Naive thymus-derived CD4-positive, alpha-beta T cell (primary cell): ENCODE data around the gene SOX6. TPM values are rescaled to one million over a fixed set of nuclear protein-coding genes. Genes with fewer than 3 reads are reported as not detected.
"Not testable (repeated sequence)": the region's sequence is repeated elsewhere in the genome, so short reads cannot be mapped to it uniquely, and the experiment has no call there.

Experiments used
- ATAC-seq: fragments of 150-1000 bp; cut with Tn5 transposase; 2 replicates; pipeline ENCODE4 v1.10.0; 2021; ENCODE audit warnings: mild to moderate bottlenecking, moderate library complexity
- CTCF ChIA-PET: fragments of 350-600 bp; sonication (Branson Sonifier 250); formaldehyde crosslinking; loops from one replicate; lab custom pipeline; 2021; ENCODE audit warnings: antibody characterized with exemption; lab: Charles Lee
- POLR2A ChIA-PET: fragments of 350-600 bp; sonication (Branson Sonifier 250); formaldehyde crosslinking; loops from one replicate; lab custom pipeline; 2021; ENCODE audit warnings: antibody characterized with exemption, inconsistent platforms; lab: Charles Lee
- DNase-seq, 9 donors: peaks; one replicate each; pipeline versions ENCODE4 v3.0.0 to v3.0.0-alpha.2; 2020 to 2022; ENCODE audit warnings: mixed read lengths in 1 of 9
- H3K27ac ChIP-seq: one replicate; pipeline ENCODE4 v1.7.0; 2013; ENCODE audit warnings: mild to moderate bottlenecking, low read depth, low read length, moderate library complexity
- H3K27me3 ChIP-seq, 2 donors: one replicate each; pipeline ENCODE4 v1.7.0; 2013; ENCODE audit warnings: low read length in 2 of 2, mild to moderate bottlenecking in 2 of 2, moderate library complexity in 2 of 2; ENCODE audit not compliant: control insufficient read depth in 2 of 2, insufficient read depth in 2 of 2
- H3K36me3 ChIP-seq, 3 experiments: 1 replicate in 2 of 3; 2 replicates in 1 of 3; pipeline ENCODE4 v1.7.0; 2013; ENCODE audit warnings: low read length in 3 of 3, mild to moderate bottlenecking in 3 of 3, moderate library complexity in 1 of 3; ENCODE audit not compliant: insufficient read depth in 3 of 3, control insufficient read depth in 2 of 3
- H3K4me1 ChIP-seq, 2 donors: one replicate each; pipeline ENCODE4 v1.7.0; 2013; ENCODE audit warnings: low read length in 2 of 2, mild to moderate bottlenecking in 2 of 2, moderate library complexity in 1 of 2; ENCODE audit not compliant: control insufficient read depth in 2 of 2, insufficient read depth in 2 of 2
- H3K4me3 ChIP-seq: 2 replicates; pipeline ENCODE4 v1.7.0; 2013; ENCODE audit warnings: mild to moderate bottlenecking, low read length
- H3K9me3 ChIP-seq, 3 experiments: 1 replicate in 2 of 3; 2 replicates in 1 of 3; pipeline ENCODE4 v1.7.0; 2013; ENCODE audit warnings: low read length in 3 of 3; ENCODE audit not compliant: control insufficient read depth in 2 of 3
- H3K27ac Mint-ChIP-seq, 9 donors: one replicate each; pipeline ENCODE4 v1.8.0; 2020 to 2022; ENCODE audit warnings: mixed read lengths in 9 of 9, mild to moderate bottlenecking in 8 of 9, moderate library complexity in 5 of 9, inconsistent platforms in 2 of 9
- H3K27me3 Mint-ChIP-seq, 5 donors: one replicate each; pipeline ENCODE4 v1.8.0; 2021 to 2022; ENCODE audit warnings: mixed read lengths in 5 of 5, mild to moderate bottlenecking in 1 of 5
- H3K36me3 Mint-ChIP-seq, 5 donors: one replicate each; pipeline ENCODE4 v1.8.0; 2020 to 2022; ENCODE audit warnings: mixed read lengths in 5 of 5, mild to moderate bottlenecking in 3 of 5, inconsistent platforms in 1 of 5
- H3K4me1 Mint-ChIP-seq, 7 donors: one replicate each; pipeline ENCODE4 v1.8.0; 2020 to 2022; ENCODE audit warnings: mixed read lengths in 7 of 7, mild to moderate bottlenecking in 3 of 7, inconsistent platforms in 1 of 7
- H3K4me3 Mint-ChIP-seq, 10 donors: one replicate each; pipeline ENCODE4 v1.8.0; 2020 to 2022; ENCODE audit warnings: mild to moderate bottlenecking in 10 of 10, mixed read lengths in 10 of 10, moderate library complexity in 6 of 10, inconsistent platforms in 2 of 10
- H3K9me3 Mint-ChIP-seq, 11 donors: one replicate each; pipeline ENCODE4 v1.8.0; 2020 to 2022; ENCODE audit warnings: mixed read lengths in 11 of 11, mild to moderate bottlenecking in 4 of 11, inconsistent platforms in 1 of 11, moderate library complexity in 1 of 11
- intact Hi-C, 2 donors: fragments of 100-400 bp; cut with micrococcal nuclease; formaldehyde crosslinking; loops; one replicate each; pipeline ENCODE4 v1.15.1; 2023
- polyA plus RNA-seq, 2 donors: library from polyadenylated mRNA; unstranded; fragments of 300-500 nt; fragmentation: Illumina TruSeq; gene quantifications; one replicate each; pipeline ENCODE4 v1.2.3, GENCODE V29; 2021
- total RNA-seq, 6 experiments: library from RNA in 5 of 6; stranded (reverse) in 5 of 6; gene quantifications; 1 replicate in 5 of 6; 2 replicates in 1 of 6; pipeline ENCODE4 v1.2.3 and lab custom pipeline; 2021 to 2026

Gene SOX6
- total and polyA plus RNA-seq, 7 experiments from 2014 or later, result 0.51 TPM; not detected in 6

GRCh38 chr11:16151138-16151537 lies 205.2 kb downstream of the SOX6 start:
- no peaks in the 10 kb centered on the region for H3K36me3 ChIP-seq
- Mint-ChIP-seq H3K4me1 (no peaks in the 10 kb centered on the region), H3K27ac (no peak overlapping the region), H3K4me3 (no peak overlapping the region), H3K27me3 (no peaks in the 10 kb centered on the region), H3K9me3 (peaks cover 0 to 9% (median 5%) of the 10 kb centered on the region in 11 donors), H3K36me3 (no peaks in the 10 kb centered on the region)
- ChIA-PET POLR2A (no interaction called here), CTCF (no interaction called here)
- H3K9me3 ChIP-seq, result no peaks in the 10 kb centered on the region
- no peaks in the 10 kb centered on the region for H3K4me1 ChIP-seq
- DNase-seq, result no peak
- H3K27ac ChIP-seq, result no peak overlapping the region
- no peak overlapping the region for H3K4me3 ChIP-seq
- ATAC-seq, result no peak
- intact Hi-C loops, result no loop called here
- no peaks in the 10 kb centered on the region for H3K27me3 ChIP-seq

DNA sequence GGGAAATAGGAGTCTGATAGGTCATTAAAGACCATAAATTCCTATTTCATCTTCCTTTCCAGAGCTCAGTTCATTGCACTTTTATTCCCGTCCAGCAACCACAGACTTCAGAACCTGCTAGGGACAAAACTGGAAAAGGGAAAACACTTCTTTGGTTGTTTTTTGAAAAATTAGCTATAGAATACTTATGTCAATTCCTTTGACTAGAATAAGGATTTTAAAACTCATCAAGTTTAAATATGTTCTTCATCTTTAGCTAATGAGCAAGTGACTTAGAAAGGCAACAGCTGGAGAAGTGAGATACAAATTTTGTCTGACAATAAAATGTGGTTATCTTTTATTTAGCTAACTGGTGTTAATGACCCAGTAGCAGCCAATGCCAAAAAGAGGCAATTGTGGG lies 206.9 kb downstream of the SOX6 start:
- ChIA-PET CTCF (no interaction called here), POLR2A (no interaction called here)
- no peaks in the 10 kb centered on the region for H3K4me1 Mint-ChIP-seq
- Histone ChIP-seq H3K36me3 (no peaks in the 10 kb centered on the region), H3K27me3 (no peaks in the 10 kb centered on the region), H3K4me1 (no peaks in the 10 kb centered on the region), H3K9me3 (no peaks in the 10 kb centered on the region), H3K4me3 (no peak overlapping the region), H3K27ac (no peak overlapping the region)
- peaks cover 0 to 9% (median 5%) of the 10 kb centered on the region in 11 donors for H3K9me3 Mint-ChIP-seq
- H3K4me3 Mint-ChIP-seq, result no peak overlapping the region
- no peaks in the 10 kb centered on the region for H3K27me3 Mint-ChIP-seq
- intact Hi-C loops, result no loop called here
- no peaks in the 10 kb centered on the region for H3K36me3 Mint-ChIP-seq
- no peak for ATAC-seq
- H3K27ac Mint-ChIP-seq, result no peak overlapping the region
- DNase-seq, result no peak

DNA sequence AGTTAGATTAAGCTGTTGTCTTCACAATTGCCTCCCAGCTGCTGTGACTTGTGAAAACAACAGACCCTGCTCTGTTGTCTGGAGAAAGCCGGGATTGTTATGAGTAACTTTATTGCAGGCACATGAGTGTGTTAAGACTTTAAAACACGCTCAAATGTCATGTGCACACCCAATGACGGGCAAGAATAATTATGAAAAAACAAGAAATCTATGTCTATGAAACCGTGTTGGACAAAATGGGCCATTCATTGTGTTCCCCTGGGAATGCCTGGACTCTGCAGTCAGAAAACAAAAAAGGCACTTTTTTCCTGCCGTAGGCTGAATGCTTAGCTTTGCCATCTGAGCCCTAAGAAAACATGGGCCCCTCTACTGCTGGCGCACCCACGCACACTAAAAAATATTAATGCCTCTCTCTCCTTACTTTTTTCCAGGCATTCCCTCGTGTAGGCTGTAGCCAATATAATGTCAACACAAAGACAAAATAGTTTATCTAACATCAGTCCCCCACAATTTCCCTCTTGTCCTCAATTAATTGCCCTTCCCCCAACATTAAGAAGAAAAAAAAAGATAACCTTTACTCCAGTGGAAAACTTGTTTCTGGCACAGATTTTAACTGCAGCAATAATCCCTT lies 207.9 kb downstream of the SOX6 start:
- ChIA-PET CTCF (no interaction called here), POLR2A (no interaction called here)
- Mint-ChIP-seq H3K27me3 (no peaks in the 10 kb centered on the region), H3K9me3 (peaks cover 2 to 17% (median 6%) of the 10 kb centered on the region in 11 donors), H3K4me1 (no peaks in the 10 kb centered on the region), H3K27ac (no peak overlapping the region), H3K36me3 (peaks cover 0 to 3% (median 0%) of the 10 kb centered on the region in 5 donors), H3K4me3 (no peak overlapping the region)
- intact Hi-C loops, result no loop called here
- no peaks in the 10 kb centered on the region for H3K9me3 ChIP-seq
- no peaks in the 10 kb centered on the region for H3K4me1 ChIP-seq
- H3K27ac ChIP-seq, result no peak overlapping the region
- ATAC-seq, result no peak
- H3K4me3 ChIP-seq, result no peak overlapping the region
- no peaks in the 10 kb centered on the region for H3K27me3 ChIP-seq
- no peak for DNase-seq
- H3K36me3 ChIP-seq, result no peaks in the 10 kb centered on the region

DNA sequence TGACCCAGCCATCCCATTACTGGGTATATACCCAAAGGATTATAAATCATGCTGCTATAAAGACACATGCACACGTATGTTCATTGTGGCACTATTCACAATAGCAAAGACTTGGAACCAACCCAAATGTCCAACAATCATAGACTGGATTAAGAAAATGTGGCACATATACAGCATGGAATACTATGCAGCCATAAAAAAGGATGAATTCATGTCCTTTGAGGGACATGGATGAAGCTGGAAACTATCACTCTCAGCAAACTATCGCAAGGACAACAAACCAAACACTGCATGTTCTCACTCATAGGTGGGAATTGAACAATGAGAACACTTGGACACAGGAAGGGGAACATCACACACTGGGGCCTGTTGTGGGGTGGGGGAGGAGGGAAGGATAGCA lies 209.4 kb downstream of the SOX6 start:
- H3K36me3 Mint-ChIP-seq, POLR2A ChIA-PET: not testable (repeated sequence)

GRCh38 chr11:16141614-16142013 lies 214.7 kb downstream of the SOX6 start:
- POLR2A ChIA-PET, intact Hi-C loops, H3K36me3 ChIP-seq, H3K27ac Mint-ChIP-seq, DNase-seq, H3K4me3 ChIP-seq, H3K4me1 ChIP-seq, ATAC-seq, H3K36me3 Mint-ChIP-seq, H3K27me3 Mint-ChIP-seq, CTCF ChIA-PET, H3K4me3 Mint-ChIP-seq, H3K27ac ChIP-seq, H3K9me3 ChIP-seq, H3K4me1 Mint-ChIP-seq, H3K27me3 ChIP-seq: not testable (repeated sequence)
- H3K9me3 Mint-ChIP-seq, result peaks cover 2 to 28% (median 6%) of the 10 kb centered on the region in 11 donors

More for the DNA sequence above, 209.4 kb downstream of the SOX6 start:
- H3K4me1 ChIP-seq, DNase-seq, H3K4me3 ChIP-seq, H3K36me3 ChIP-seq, H3K27ac ChIP-seq, ATAC-seq, H3K27ac Mint-ChIP-seq, H3K27me3 Mint-ChIP-seq, CTCF ChIA-PET, H3K9me3 ChIP-seq, intact Hi-C loops, H3K4me1 Mint-ChIP-seq, H3K27me3 ChIP-seq: not testable (repeated sequence)
- Mint-ChIP-seq H3K4me3 (peak overlapping the region in 1 of 10 donors; percentile 35), H3K9me3 (peaks cover 2 to 19% (median 9%) of the 10 kb centered on the region in 11 donors)

GRCh38 chr11:16141162-16141561 lies 215.2 kb downstream of the SOX6 start:
- H3K4me3 Mint-ChIP-seq, H3K27me3 Mint-ChIP-seq, H3K36me3 Mint-ChIP-seq, CTCF ChIA-PET, ATAC-seq, H3K36me3 ChIP-seq, H3K27me3 ChIP-seq, H3K9me3 ChIP-seq, H3K4me1 ChIP-seq, H3K4me1 Mint-ChIP-seq, DNase-seq, H3K4me3 ChIP-seq, intact Hi-C loops, H3K27ac Mint-ChIP-seq, H3K27ac ChIP-seq, POLR2A ChIA-PET: not testable (repeated sequence)
- peaks cover 2 to 28% (median 6%) of the 10 kb centered on the region in 11 donors for H3K9me3 Mint-ChIP-seq

DNA sequence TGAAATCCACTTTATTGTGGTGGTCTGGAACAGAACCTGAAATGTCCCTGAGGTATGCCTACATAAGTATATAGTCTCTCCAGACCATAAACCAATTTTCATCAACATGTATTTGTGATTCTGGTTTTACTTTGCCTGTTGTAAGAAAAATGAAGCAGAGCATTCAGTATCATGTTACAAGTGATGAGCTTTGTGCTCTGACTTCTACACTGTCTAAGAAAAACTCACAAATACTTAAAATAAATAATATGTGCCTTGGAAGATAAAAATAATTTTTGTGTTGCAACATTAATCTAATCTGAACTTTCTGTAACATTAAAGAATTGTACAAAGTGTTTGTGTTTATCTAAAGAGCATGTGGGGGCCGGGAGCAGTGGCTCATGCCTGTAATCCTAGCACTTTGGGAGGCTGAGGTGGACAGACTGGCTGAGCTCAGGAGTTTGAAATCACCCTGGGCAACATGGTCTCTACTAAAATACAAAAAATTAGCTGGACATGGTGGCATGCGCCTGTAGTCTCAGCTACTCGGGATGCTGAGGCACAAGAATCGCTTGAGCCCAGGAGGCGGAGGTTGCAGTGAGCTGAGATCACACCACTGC lies 219.5 kb downstream of the SOX6 start:
- ATAC-seq, result no peak
- no peaks in the 10 kb centered on the region for H3K36me3 Mint-ChIP-seq
- Histone ChIP-seq H3K9me3 (no peaks in the 10 kb centered on the region), H3K27ac (no peak overlapping the region), H3K36me3 (no peaks in the 10 kb centered on the region), H3K27me3 (no peaks in the 10 kb centered on the region), H3K4me3 (no peak overlapping the region), H3K4me1 (no peaks in the 10 kb centered on the region)
- no peaks in the 10 kb centered on the region for H3K27me3 Mint-ChIP-seq
- H3K27ac Mint-ChIP-seq, result no peak overlapping the region
- ChIA-PET POLR2A (no interaction called here), CTCF (no interaction called here)
- intact Hi-C loops, result no loop called here
- DNase-seq, result no peak
- peaks cover 2 to 28% (median 7%) of the 10 kb centered on the region in 11 donors for H3K9me3 Mint-ChIP-seq
- no peaks in the 10 kb centered on the region for H3K4me1 Mint-ChIP-seq
- H3K4me3 Mint-ChIP-seq, result no peak overlapping the region
